RPMI7951 (cell line): ENCODE data around the gene RNASE1. TPM values are rescaled to one million over a fixed set of nuclear protein-coding genes. Genes with fewer than 3 reads are reported as not detected.
"Not testable (repeated sequence)": the region's sequence is repeated elsewhere in the genome, so short reads cannot be mapped to it uniquely, and the experiment has no call there.

Experiments
- DNase-seq: peaks from one replicate; pipeline ENCODE4 v3.0.0-alpha.2; 2012; ENCODE audit warnings: low read depth
- total RNA-seq: library from RNA; depleted of rRNA; stranded (reverse); fragments of >200 nt; shearing (Covaris generic); gene quantifications from 2 replicates; pipeline ENCODE4 v1.2.3, GENCODE V29; 2014; rRNA removed

Gene RNASE1
- total RNA-seq, result 1.1 and 2.2 TPM in 2 replicates

GRCh38 chr14:20802341-20803084, at the start of gene RNASE1:
RNASE1 (minus strand) TSS chr14:20802844; CDS start chr14:20802068, 776 bp downstream.
- peak; percentile 29 for DNase-seq

- DNase-seq, result no peak
Observed at GRCh38 chr14:20848955-20849570, 46.4 kb upstream of the RNASE1 start.

GRCh38 chr14:20848316-20848954, 45.8 kb upstream of the RNASE1 start:
- peak; percentile 69 for DNase-seq

GRCh38 chr14:20846560-20846959, 43.9 kb upstream of the RNASE1 start:
- no peak for DNase-seq

- DNase-seq, result no peak
Observed at GRCh38 chr14:20841096-20841495, 38.5 kb upstream of the RNASE1 start.

GRCh38 chr14:20837831-20838230, 35.2 kb upstream of the RNASE1 start:
- DNase-seq, result no peak

- DNase-seq, result peak; percentile 36
Observed at GRCh38 chr14:20836668-20837338, 34.2 kb upstream of the RNASE1 start.

- no peak for DNase-seq
Observed at GRCh38 chr14:20834899-20835298, 32.3 kb upstream of the RNASE1 start.

- no peak for DNase-seq
Observed at GRCh38 chr14:20830831-20831230, 28.2 kb upstream of the RNASE1 start.

- not testable (repeated sequence) for DNase-seq
Observed at GRCh38 chr14:20828024-20828694, 25.5 kb upstream of the RNASE1 start.

GRCh38 chr14:20827326-20827725, 24.7 kb upstream of the RNASE1 start:
- DNase-seq, result no peak

- DNase-seq, result not testable (repeated sequence)
Observed at GRCh38 chr14:20826666-20827065, 24.0 kb upstream of the RNASE1 start.

GRCh38 chr14:20823859-20824258, 21.2 kb upstream of the RNASE1 start:
- DNase-seq, result no peak

GRCh38 chr14:20821521-20822108, 19.0 kb upstream of the RNASE1 start:
- DNase-seq, result not testable (repeated sequence)

- DNase-seq, result no peak
Observed at GRCh38 chr14:20820063-20820904, 17.6 kb upstream of the RNASE1 start.

GRCh38 chr14:20818861-20819260, 16.2 kb upstream of the RNASE1 start:
- no peak for DNase-seq

GRCh38 chr14:20815946-20816345, 13.3 kb upstream of the RNASE1 start:
- not testable (repeated sequence) for DNase-seq

- DNase-seq, result no peak
Observed at GRCh38 chr14:20811986-20812975, 9.6 kb upstream of the RNASE1 start.

- no peak for DNase-seq
Observed at GRCh38 chr14:20809917-20810316, 7.3 kb upstream of the RNASE1 start.
